Vagina (tissue), 2 donors: ENCODE measurements around the gene GP1BB. TPM values are rescaled to one million over a fixed set of nuclear protein-coding genes. Genes with fewer than 3 reads are reported as not detected.

Experiments
- DNase-seq, 2 donors: peaks; one replicate each; pipeline ENCODE4 v3.0.0-alpha.2; 2017; ENCODE audit errors: extremely low spot score in 2 of 2
- H3K27ac ChIP-seq: fragments of 200-600 bp; sonication (generic); one replicate; pipeline ENCODE4 v1.5.1; 2019
- H3K27me3 ChIP-seq: fragments of 200-600 bp; sonication (generic); one replicate; pipeline ENCODE4 v1.5.1; 2019
- H3K36me3 ChIP-seq, 2 donors: fragments of 200-600 bp; sonication (generic); one replicate each; pipeline ENCODE4 v1.5.1; 2017 to 2019
- H3K4me1 ChIP-seq: fragments of 200-600 bp; sonication (generic); one replicate; pipeline ENCODE4 v1.5.1; 2019
- H3K4me3 ChIP-seq, 2 donors: fragments of 200-600 bp; sonication (generic); 1 replicate in 1 of 2; 2 replicates in 1 of 2; pipeline ENCODE4 v1.5.1; 2016 to 2019
- H3K9me3 ChIP-seq: fragments of 200-600 bp; sonication (generic); one replicate; pipeline ENCODE4 v1.5.1; 2019
- CTCF ChIP-seq, 3 experiments: fragments of 450-650 bp in 2 of 3; fragments of 200-600 bp in 1 of 3; sonication (generic) in 1 of 3; IDR thresholded peaks; one replicate each; pipeline ENCODE4 v1.5.1; 2017 to 2019; ENCODE audit warnings: antibody characterized with exemption in 3 of 3, mild to moderate bottlenecking in 2 of 3, moderate library complexity in 2 of 3
- POLR2A ChIP-seq, 2 donors: fragments of 450-650 bp; IDR thresholded peaks; one replicate each; pipeline ENCODE4 v1.6.1; 2017; ENCODE audit warnings: antibody characterized with exemption in 2 of 2, mild to moderate bottlenecking in 2 of 2, moderate library complexity in 2 of 2
- POLR2AphosphoS5 ChIP-seq, 2 donors: sonication (generic); formaldehyde crosslinking; IDR thresholded peaks; one replicate each; pipeline ENCODE4 v1.9.0; 2017; ENCODE audit warnings: antibody characterized with exemption in 2 of 2, mild to moderate bottlenecking in 2 of 2, low read depth in 1 of 2; ENCODE audit not compliant: insufficient read depth in 1 of 2
- intact Hi-C: fragments of 100-400 bp; cut with DNase I; formaldehyde crosslinking; loops from one replicate; pipeline ENCODE4 v1.15.1; 2023
- total RNA-seq: library from RNA; depleted of rRNA; stranded (reverse); fragments of >200 nt; gene quantifications from one replicate; pipeline ENCODE4 v1.2.3, GENCODE V29; 2016

Gene GP1BB
- total RNA-seq, 1 donor from 2014 or later: 14.5 TPM

- Histone ChIP-seq H3K4me3 (no peak overlapping the region), H3K4me1 (peaks cover 42% of the 10 kb centered on the region), H3K36me3 (no peaks in the 10 kb centered on the region), H3K27me3 (no peaks in the 10 kb centered on the region), H3K9me3 (no peaks in the 10 kb centered on the region), H3K27ac (no peak overlapping the region)
- intact Hi-C loops: no loop called here
- no peak for TF ChIP-seq CTCF (IDR thresholded peaks at IDR 0.05)
- no peak for TF ChIP-seq POLR2AphosphoS5 (IDR thresholded peaks at IDR 0.05; ENCODE audit: insufficient read depth in 1 of 2, low read depth in 1 of 2)
- no peak for TF ChIP-seq POLR2A (IDR thresholded peaks at IDR 0.05)
- DNase-seq: no peak
Measured at GRCh38 chr22:19688301-19689290, 34.7 kb upstream of the GP1BB start.

GRCh38 chr22:19689408-19689807, 33.9 kb upstream of the GP1BB start:
- Histone ChIP-seq H3K36me3 (no peaks in the 10 kb centered on the region), H3K27me3 (no peaks in the 10 kb centered on the region), H3K4me3 (no peak overlapping the region), H3K4me1 (peaks cover 42% of the 10 kb centered on the region), H3K9me3 (no peaks in the 10 kb centered on the region), H3K27ac (no peak overlapping the region)
- no peak for DNase-seq
- TF ChIP-seq CTCF (IDR thresholded peaks at IDR 0.05): no peak
- intact Hi-C loops: no loop called here

- H3K9me3 ChIP-seq: no peaks in the 10 kb centered on the region
- H3K27me3 ChIP-seq: no peaks in the 10 kb centered on the region
- peak overlapping the region; percentile 77 for H3K27ac ChIP-seq
- H3K4me3 ChIP-seq: peak overlapping the region; percentile 14 to 28
- H3K36me3 ChIP-seq: no peaks in the 10 kb centered on the region
- H3K4me1 ChIP-seq: peaks cover 42% of the 10 kb centered on the region
- no peak for DNase-seq
- intact Hi-C loops: no loop called here
- TF ChIP-seq CTCF (IDR thresholded peaks at IDR 0.05): no peak
- no peak for TF ChIP-seq POLR2A (IDR thresholded peaks at IDR 0.05)
- no peak for TF ChIP-seq POLR2AphosphoS5 (IDR thresholded peaks at IDR 0.05; ENCODE audit: insufficient read depth in 1 of 2, low read depth in 1 of 2)
Measured at GRCh38 chr22:19691007-19691720, 32.2 kb upstream of the GP1BB start.

- no peak for DNase-seq
- no peaks in the 10 kb centered on the region for H3K9me3 ChIP-seq
- H3K27me3 ChIP-seq: no peaks in the 10 kb centered on the region
- peak overlapping the region; percentile 77 for H3K27ac ChIP-seq
- TF ChIP-seq POLR2A (IDR thresholded peaks at IDR 0.05) (no peak), CTCF (IDR thresholded peaks at IDR 0.05) (no peak), POLR2AphosphoS5 (IDR thresholded peaks at IDR 0.05; ENCODE audit: insufficient read depth in 1 of 2, low read depth in 1 of 2) (peak in 1 of 2 donors; percentile 67)
- no peaks in the 10 kb centered on the region for H3K36me3 ChIP-seq
- peaks cover 42% of the 10 kb centered on the region for H3K4me1 ChIP-seq
- intact Hi-C loops: no loop called here
- peak overlapping the region; percentile 14 to 28 for H3K4me3 ChIP-seq
Measured at GRCh38 chr22:19691721-19692341, 31.5 kb upstream of the GP1BB start.
